Right renal pelvis (tissue), 4 donors: Measurements from ENCODE around the gene CDK5RAP2. TPM values are rescaled to one million over a fixed set of nuclear protein-coding genes. Genes with fewer than 3 reads are reported as not detected.
A peak's percentile ranks its signal among the peaks of the same experiment; 100 is the strongest.

Experiments used
- DNase-seq, 4 donors: peaks; one replicate each; pipeline ENCODE4 v3.0.0-alpha.2; 2013; ENCODE audit warnings: low read depth in 4 of 4, low spot score in 3 of 4, missing footprints in 1 of 4
- polyA plus RNA-seq, 4 donors: library from polyadenylated mRNA; unstranded; fragments of 120-200 nt; gene quantifications; one replicate each; pipeline ENCODE4 v1.2.1, GENCODE V29; 2013; ENCODE audit not compliant: insufficient read length in 4 of 4

Gene CDK5RAP2
- polyA plus RNA-seq, 4 donors = 50.2 to 58.7 (median 54.3) TPM

DNA sequence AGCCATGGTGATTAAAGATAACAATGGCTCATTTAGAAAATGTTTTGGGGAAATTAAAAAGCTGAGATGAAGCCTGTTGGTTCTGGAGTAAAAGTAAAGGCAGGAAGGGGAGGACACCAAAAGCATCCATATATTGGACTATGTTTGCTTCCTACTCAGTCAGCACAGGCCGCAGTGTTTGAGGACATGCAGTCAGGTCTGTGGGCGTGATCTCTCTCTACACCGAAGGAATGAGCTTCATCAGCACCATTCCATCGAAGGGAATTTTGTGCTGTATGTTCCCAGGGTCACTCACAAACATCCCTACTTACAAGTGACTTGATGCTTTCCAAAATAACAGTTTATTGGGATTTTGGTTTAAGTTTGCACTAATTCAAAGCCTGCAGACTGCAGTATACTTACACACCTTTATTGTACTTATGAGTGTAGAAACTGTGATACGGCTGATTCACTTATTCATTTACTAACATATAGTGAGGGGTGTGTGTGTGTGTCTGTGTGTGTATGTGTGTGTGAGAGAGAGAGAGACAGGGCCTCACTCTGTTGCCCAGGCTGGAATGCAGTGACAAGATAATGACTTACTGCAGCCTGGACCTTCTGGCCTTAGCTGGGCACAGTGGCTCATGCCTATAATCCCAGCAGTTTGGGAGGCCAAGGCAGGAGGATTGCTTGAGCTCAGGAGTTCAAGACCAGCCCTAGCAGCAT is 13.4 kb upstream of the CDK5RAP2 start:
- peak in 1 of 4 donors; percentile 5 for DNase-seq

DNA sequence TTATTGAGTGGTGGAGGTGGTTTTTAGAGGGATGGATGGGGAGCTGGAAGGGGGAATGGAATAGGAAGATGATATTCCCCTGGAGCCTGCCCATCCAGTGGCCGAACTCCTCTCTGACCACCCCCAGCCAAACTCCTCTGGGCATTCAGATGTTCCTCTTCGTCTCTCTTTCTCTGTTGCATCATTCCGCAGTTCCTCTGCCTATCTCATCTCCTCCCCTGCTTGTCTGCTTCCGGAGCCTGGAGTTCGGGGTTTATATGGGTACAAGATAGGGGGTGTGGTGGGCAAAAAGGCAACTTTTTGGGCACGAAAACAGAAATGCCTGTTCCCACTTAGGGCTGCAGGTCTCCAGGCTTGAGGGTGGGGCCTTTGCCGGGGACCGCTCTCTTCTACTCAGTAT is 12.2 kb upstream of the CDK5RAP2 start:
- no peak for DNase-seq

DNA sequence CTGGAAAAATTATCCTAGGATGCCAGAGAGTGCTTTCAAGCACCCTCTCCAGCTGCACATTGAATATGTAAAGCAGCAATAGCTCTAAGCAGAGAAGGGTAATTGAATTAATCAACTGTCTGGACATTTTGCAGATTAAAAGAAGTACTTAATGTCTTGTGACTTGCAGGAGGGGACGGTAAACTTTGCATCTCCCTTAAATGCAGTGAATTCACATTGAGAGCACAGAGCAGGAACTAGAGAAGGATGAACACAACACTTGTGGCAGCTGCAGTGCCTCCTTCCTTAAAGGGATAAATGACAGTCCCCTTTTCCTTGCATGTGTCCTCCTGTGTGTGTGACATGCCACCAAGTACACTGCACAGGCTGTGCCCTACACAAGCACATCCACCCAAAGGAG is 7.4 kb upstream of the CDK5RAP2 start:
- no peak for DNase-seq

DNA sequence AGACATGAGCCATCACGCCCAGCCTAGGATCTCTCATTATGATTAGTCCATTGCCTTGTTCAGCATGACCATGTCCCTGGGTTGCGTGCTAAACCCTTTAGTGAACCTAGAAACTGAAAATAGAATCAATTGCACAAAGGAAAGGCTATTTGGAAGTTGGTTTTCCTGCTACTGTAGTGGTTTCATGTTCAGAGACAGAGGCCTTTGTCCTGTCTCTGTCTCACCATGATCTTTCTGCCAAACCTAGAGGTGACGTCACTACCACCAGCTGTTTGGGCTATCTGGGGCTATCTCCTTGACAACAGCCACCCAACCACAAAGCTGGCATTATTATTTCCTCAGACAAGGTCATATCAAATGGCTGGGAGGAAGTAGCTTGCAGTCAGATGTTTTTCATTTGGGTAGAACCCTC is 4.0 kb upstream of the CDK5RAP2 start:
- DNase-seq = peak in 2 of 4 donors; percentile 7 to 22

DNA sequence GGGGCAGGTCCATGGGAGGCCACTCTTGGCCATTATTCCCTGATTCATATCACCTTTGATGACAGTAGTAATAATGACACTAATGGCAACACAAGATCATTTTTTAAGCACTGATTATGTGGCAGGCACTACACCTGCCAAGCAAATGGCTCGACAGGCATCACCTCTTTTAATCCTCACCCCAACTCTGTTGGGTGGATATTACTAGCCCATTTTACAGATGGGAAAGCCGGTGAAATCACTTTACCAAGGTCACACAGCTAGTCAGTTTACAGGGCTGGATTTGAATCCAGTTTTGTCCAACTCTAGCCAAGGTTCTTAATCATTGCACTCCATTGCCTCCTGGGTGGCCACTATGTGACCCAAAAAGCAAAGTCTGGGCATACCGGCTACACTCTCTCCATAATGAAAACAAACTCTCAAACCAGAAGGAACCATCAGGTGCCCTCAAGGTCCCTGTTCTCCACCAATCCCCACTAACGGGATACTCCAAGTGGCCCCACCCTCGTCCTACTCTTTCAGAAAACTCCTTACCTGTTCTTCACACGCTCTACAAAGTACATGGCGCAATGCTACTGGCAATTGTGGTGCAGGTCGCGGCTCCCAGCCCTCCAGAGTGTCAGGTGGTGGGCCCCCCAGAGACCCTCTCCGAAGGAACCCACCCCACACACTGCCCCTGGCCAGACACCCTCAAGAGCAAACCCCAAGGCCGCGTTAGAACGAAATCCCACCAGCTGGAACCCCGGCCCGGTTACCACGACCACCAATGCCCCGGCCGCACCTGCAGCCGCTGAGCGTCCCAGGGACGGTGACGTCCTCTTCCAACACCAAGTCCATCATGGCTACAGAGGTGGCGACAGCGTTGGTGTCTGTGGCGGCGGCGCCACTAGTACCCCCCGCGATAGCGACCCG is 572 bp downstream of the CDK5RAP2 start:
- no peak for DNase-seq

DNA sequence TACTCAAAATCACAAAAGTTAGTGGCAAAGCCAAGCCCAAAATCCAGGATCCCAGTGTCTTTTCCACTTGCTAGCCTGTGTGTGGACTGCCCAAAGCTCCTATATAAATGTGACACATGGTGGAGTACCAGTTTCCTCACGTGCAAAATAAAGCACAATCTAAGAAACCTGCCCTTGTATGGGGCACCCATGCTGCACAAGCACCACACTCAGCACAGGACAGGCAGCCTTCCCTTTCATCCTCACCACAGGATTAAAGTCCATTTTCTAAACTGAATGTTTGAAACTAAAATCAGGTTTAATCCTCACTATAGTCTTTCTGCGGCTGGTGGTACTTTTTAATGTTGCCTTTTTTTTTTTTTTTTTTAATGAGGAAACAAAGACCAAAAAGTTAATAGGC is 5.5 kb downstream of the CDK5RAP2 start:
- DNase-seq = no peak

DNA sequence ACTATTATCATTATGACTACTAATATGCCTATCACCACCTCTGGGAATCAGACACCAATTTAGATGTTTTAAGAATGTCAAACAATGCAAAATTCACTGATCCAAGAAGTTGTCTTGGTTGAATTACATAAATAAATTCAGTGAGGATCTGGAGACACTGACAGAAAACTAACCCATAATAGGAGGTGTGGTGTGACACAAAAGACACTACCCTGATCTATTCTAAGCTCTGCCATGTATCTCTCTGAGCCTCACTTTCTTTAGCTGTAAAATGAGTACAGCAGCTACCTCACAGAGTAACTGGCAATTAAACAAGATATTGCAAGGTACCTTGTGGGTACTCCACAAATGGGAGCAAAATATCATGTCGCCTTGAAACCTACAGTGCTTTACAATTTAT is 7.5 kb downstream of the CDK5RAP2 start:
- DNase-seq = no peak

DNA sequence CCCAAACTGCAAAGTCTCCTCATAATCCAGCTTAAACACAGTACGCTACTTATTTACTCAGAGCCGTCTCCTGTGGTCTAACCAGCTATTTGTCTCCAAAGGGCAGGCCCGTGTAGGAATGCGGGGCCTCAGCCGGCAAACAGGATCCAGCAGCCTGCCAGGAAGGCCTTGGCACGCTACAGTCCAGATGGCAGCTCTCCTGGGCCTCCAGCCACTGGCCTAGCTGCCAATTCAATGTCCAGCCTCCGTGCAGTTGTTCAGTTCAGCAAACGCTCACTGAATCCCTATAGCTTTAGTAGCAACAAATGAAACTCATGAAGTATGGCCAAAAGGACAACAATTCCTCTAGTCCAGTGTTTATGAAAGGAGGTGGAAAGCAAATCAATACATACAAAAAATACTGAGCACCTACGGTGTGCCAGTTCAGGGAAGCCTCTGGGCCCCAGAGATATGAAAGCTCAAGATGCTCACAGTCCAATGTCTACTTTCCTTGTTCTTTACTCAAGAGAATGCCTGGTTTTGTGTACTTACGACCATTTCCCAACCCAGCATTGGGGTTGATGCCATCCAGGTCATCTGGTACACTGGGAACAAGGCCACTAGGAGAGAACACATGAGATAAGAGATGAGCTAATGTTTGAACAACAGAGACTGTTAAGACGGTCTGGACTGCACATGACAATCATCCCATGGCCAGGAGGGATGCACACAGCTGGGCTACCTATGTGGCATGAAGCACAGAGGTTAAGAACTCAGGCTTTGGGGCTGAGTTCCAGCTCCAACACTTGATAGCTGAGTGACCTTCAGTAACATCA is 8.3 kb downstream of the CDK5RAP2 start:
- DNase-seq = no peak

DNA sequence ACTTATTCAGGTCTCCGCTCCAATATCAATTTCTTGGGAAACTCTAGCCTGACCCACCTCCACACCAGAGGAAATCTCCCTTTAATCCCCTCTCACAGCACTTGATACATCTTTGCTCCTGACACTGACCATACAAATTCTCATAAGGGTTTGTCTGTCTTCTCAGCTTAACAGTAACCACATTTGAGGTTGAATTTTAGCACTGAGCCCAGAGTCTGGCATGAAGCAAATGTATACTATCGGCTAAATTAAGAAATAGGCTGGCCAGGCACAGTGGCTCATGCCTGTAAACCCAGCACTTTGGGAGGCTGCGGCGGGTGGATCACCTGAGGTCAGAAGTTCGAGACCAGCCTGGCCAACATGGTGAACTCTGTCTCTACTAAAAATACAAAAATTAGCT is 9.7 kb downstream of the CDK5RAP2 start:
- DNase-seq = no peak

DNA sequence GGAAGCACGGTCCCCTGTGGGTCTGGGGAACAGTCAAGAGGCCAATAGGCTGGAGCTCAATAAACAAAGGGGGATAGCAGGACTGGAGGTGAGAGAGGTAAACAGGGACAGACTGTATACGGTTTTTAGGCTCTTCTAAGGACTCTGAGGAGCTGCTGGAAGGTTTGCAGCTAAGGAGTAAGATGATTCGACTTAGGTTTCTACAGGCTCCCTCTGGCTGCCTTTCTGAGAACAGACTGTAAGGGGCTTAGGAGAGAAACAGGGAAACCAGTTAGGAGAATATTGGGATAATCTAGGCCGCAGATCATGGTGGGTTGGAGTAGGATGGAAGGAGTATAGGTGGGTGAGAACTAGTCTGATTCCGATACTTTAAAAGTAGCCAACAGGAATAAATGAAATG is 10.4 kb downstream of the CDK5RAP2 start:
- no peak for DNase-seq

DNA sequence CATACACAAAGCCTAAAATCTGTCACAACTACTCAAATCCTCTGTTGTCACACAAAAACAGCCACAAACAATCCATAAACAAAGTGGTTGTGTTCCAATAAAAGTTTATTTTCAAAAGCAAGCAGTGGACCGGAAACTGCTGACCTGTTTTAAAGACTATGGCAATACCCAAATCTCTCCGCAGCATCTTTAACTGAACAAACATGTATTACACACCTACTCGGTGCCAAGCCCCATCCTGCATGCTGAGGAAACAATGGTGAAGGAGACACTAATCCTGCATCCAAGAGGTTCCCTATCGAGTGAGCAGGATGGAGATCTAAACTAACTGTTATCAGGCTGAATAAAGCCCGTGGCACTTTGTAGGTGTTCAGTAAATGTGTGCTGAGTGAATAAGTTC is 11.2 kb downstream of the CDK5RAP2 start:
- DNase-seq = no peak

DNA sequence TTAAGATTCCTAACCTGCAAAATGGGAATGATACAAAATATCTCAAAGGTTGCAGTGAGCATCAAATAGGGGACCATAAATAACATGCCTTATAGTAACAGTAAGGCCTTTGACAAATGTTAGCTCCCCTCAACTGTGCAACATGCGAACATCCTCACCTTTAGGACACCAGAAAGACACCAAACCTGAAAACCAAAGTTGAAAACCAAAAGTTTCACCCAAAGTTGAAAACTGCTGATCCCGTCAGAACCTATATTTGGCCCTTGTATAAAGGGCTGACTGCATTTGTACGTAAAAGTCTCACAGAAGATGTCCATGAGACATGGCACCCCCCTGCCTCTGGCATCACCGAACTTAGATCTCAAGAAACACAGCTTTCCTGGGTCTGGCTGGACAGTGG is 12.1 kb downstream of the CDK5RAP2 start:
- DNase-seq = no peak

DNA sequence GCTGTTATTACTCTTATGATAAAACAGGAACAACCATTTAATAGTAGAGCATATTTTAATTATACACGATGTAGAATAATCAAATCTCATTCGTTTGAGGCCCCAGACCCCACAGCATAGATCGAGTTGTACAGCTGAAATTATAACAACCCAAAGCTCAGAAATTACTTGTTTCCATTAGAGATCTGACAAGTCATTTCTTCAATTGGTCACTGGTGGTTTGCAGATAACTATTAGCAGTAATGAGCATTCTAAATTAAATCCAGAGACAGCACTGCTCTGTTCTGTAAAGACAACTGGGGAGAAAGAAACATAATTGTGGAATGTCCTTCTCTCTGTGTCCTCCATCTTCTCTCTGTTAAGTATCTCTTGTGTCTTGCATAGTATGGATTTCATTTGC is 12.9 kb downstream of the CDK5RAP2 start:
- DNase-seq = no peak

DNA sequence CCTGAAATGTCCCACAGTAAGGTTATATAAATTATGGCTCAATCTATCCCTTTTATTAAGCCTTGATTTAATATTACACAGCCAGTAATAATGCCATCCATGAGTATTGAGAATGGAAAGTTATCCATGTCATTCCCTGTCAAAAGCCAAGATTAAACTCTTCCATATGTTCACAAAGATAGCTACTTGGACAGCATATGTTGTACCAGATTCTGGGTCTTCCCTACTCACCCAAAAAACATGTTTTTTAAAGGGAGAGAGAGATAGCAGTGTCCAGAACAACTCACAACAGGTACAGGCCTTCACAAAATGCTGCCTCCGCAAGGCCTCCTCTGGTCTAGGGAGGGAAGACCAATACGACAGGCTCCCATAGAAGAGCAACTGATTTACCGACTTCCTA is 15.4 kb downstream of the CDK5RAP2 start:
- DNase-seq = no peak

DNA sequence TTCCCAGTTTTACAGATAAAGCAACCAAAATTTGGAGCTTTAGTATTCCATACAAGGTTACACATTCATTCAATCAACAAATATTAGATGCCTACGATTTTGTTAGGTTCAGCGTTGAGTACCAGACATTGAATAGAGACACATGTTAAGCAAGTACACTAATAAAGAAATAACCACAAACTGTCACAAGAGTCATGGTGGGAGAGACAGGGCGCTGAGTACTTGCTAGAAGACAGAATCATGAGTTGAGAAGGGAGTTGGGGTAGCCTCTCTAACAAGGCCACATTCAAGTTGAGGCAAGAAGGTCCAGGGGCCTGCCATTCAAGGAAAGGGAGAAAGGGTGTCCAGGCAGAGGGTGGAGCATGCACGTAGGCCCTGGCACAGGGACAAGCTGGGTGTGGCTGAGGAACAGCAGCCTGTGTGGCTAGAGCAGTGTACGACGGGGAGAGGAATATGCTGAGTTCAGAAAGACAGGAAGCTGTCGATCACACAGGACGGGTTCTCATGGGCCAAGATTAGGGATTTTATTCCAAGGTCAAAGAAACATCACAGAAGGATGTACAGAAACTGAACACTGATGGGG is 17.0 kb downstream of the CDK5RAP2 start:
- DNase-seq = no peak

DNA sequence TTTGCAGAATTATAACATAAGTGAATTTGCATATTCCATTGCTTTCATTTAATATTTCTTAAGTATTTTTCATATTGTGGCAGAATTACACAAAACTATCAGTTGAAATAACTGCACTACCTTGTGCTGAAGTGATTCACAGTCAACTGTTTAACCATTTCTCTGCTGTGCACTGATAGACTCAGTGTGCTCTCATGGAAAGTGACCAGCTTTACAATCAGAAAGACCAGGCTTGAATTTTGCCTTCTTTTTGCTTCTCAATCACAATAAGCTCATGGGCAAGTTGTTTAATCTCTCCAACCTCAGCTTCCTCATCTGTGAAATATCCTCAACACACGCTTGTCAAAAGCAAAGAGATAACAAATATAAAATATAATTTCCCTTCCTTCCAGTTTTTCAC is 18.3 kb downstream of the CDK5RAP2 start:
- no peak for DNase-seq

DNA sequence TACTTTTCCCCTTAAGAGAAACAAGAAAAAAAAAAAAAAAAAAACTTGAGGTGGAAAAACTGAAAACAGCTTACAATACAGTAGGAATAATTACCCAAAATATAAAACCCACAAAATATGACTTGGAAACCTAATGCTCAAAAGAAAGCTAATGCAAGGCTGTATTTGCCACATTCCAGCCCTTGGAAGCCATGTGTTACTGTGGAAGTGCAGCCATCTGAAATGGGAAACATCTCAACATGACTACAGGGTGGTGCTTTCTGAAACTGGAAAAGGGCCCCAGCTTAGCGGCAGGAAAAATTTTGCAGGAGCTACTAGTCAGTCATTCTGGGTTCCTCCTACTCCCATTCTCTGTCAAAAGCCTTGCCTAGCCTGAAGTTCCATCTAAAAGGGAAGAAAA is 20.4 kb downstream of the CDK5RAP2 start:
- no peak for DNase-seq

DNA sequence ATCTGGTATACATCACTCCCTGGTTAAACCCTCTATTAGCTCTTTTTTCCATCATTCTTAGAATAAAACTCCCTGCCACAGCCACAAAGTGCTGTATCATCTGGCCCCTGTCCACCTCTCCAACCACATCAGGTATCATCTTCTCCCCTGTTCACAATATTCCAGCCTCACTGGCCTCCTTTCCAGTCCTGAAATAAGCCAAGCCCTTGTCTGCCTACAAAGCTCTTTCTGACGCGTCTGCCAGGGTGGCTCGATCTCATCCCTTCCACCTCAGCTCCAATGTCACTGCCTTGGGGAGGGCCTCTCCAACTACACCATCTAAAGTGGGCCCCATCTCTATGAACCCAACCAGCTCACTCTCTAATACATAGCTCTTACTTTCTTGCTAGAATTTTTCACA is 21.5 kb downstream of the CDK5RAP2 start:
- no peak for DNase-seq

DNA sequence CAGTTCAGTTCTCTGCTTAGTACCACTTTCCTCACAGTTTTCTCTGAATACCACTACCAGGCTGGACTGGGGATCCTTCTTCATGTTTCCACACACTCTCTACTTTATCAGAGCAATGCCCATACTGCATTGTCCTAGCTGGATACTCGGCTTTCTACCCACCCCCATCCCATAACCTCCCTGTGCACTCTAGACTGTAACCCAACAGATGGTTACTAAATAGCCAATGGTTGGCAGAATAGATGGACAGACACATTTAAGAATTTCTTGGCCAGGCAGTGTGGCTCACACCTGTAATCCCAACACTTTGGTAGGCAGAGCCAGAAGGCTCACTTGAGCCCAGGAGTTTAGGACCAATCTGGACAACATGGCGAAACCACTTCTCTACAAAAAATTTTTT is 22.8 kb downstream of the CDK5RAP2 start:
- no peak for DNase-seq

DNA sequence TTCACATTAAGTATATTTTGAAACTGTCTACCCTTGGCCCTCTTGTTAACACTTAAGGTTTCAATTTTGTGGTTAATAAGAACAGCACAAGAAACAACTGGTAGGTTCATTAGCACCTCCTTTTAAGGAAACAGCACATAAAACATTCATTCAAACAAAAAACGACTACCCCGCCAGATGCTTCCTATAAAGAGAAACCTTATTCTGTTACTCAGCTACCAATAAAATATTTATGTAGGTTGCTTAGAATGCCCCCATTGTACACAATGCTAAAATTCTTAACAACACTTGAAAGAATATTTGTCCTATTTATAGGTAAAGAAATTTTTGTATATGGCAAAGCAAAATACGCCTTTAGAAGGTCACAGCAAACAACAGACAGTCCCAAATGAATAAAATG is 23.2 kb downstream of the CDK5RAP2 start:
- DNase-seq = no peak

DNA sequence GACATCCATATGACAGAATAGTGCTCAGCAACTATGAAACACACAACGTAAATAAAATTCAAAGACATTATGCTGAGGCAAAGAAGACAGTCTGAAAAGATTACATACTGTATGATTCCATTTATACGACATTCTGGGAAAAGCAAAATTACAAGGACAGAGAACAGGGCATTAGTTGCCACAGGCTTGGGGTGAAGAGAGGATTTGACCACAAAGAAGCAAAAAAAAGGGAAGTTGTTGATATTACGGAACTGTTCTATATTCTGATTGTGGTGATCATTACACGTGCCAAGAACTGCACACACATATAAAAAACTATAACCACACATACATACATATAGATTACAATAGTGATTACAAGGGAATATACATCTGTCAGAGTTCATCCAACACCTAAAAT is 24.1 kb downstream of the CDK5RAP2 start:
- no peak for DNase-seq
